Measurements from ENCODE around the gene SLC9A3. TPM values are rescaled to one million over a fixed set of nuclear protein-coding genes. Genes with fewer than 3 reads are reported as not detected.

SLC9A3 gene
- 1.5 and 1.7 TPM in 2 replicates for total RNA-seq

GRCh38 chr5:524234-524972, at the start of gene SLC9A3:
SLC9A3 (minus strand) TSS chr5:524449.

GRCh38 chr5:442335-443238, 81.7 kb downstream of the SLC9A3 start, which contains the start of gene EXOC3:
EXOC3 (plus strand) TSS chr5:443176; CDS start chr5:446206, 3,030 bp downstream.

Small RNA genes lying within 50 kb of the gene (small RNA-seq; reads per million reads assigned to genes)
- gene MIR4456, result not detected

Other genes with a start within 250 kb of the SLC9A3 start
- 6.8 and 9.7 TPM in 2 replicates for gene AHRR, start 202.7 kb downstream of the SLC9A3 start, total RNA-seq
- gene EXOC3, start 81.3 kb downstream of the SLC9A3 start, total RNA-seq, result 30.2 and 32.8 TPM in 2 replicates
- 6.0 and 7.8 TPM in 2 replicates for gene CEP72, start 87.9 kb upstream of the SLC9A3 start, total RNA-seq
- under 0.01 and 0.36 TPM in 2 replicates for gene TPPP, start 168.9 kb upstream of the SLC9A3 start, total RNA-seq

Measured in thoracic aorta endothelial cell (primary cell).